Activated CD4-positive, CD25-positive, alpha-beta regulatory T cell (primary cell): ENCODE results near the gene TADA3.

Experiments
- DNase-seq, 4 experiments: peaks; one replicate each; lab custom pipeline; 2025; lab: John Stamatoyannopoulos, UW

TADA3 gene, protein sequence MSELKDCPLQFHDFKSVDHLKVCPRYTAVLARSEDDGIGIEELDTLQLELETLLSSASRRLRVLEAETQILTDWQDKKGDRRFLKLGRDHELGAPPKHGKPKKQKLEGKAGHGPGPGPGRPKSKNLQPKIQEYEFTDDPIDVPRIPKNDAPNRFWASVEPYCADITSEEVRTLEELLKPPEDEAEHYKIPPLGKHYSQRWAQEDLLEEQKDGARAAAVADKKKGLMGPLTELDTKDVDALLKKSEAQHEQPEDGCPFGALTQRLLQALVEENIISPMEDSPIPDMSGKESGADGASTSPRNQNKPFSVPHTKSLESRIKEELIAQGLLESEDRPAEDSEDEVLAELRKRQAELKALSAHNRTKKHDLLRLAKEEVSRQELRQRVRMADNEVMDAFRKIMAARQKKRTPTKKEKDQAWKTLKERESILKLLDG

DNA sequence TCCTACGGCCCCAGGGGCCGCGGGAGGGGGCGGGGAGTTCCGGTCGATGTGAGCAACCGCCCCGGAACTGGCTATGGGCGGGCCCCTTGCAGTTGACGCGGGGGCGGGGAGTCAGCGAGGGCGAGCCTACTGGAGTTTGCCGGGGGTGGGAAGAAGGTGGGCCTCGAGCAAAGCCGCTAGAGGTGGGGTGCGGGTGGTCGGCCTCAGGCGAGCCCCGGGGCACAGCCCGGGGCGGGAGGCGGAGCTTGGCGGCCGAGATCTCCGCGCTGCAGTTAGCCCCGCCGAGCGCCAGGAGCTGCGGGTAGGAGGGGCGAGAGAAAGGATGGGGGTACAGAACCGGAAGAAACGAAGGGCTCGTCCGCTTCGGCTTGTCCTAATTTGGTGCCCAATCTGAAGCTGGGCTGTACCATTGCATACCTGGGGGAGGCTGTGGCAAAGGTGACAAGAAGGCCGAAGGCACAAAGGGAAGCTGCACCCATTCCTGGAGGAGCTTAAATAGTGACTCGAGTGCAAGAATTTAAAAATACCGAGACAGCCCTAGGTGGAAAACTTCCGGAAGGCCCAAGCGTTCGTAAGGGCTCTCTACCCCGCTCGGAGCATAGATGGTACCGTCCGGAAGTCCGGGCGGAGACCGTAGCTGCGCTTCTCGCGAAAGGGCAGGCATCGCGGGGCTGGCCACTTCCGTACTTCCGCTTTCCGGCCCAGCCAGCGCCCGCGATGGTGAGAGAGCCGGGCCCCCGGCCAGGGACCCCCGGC, at the start of gene TADA3, which contains the start of gene ARPC4:
TADA3 (minus strand) TSS at position 69 of the 756 bp plus-strand sequence. CDS start 1,007 bp downstream, outside the sequence.
ARPC4 (plus strand) TSS at position 678 of the 756 bp plus-strand sequence; CDS start at position 718, 40 bp downstream.
- DNase-seq: peak; percentile 80 to 89 (median 86)

DNA sequence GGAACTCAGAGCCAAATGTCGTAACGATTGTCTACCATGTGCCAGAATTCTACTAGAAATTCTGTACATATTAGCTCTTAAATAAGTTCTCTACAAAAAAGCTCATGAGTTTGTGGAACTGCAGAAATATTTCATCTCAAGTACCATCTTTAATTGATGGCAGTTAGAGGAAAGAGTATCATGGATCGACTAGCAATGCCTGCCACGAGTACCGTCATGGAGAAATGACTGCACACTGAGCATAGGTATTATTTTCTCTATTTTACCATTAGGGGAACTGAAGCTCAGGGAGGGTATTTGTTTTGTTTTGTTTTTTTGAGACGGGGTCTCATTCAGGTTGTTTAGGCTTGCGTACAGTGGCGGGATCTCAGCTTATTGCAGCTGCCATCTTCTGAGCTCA, 48.7 kb upstream of the TADA3 start:
- no peak for DNase-seq

DNA sequence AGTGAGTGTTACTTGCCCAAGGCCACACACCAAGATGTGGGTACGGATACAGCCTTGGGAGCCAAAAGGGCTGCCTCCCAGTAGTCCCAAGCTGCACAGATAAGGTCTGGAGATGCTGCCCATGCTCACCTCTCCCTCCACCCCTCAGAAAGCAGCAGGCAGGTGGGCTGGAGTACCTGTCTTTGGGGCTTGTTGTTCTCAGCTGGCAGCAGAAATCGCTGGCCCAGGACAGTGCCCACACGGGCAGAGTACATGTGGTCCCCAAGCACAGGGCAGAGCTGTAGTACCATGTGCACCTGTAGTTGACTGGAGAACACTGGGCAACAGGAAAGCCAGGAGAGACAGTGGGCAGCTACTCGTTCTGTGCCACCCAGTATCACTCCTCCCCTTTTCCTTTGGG, 46.6 kb upstream of the TADA3 start:
- no peak for DNase-seq

GRCh38 chr3:9837701-9838582, 45.7 kb upstream of the TADA3 start:
- no peak for DNase-seq

DNA sequence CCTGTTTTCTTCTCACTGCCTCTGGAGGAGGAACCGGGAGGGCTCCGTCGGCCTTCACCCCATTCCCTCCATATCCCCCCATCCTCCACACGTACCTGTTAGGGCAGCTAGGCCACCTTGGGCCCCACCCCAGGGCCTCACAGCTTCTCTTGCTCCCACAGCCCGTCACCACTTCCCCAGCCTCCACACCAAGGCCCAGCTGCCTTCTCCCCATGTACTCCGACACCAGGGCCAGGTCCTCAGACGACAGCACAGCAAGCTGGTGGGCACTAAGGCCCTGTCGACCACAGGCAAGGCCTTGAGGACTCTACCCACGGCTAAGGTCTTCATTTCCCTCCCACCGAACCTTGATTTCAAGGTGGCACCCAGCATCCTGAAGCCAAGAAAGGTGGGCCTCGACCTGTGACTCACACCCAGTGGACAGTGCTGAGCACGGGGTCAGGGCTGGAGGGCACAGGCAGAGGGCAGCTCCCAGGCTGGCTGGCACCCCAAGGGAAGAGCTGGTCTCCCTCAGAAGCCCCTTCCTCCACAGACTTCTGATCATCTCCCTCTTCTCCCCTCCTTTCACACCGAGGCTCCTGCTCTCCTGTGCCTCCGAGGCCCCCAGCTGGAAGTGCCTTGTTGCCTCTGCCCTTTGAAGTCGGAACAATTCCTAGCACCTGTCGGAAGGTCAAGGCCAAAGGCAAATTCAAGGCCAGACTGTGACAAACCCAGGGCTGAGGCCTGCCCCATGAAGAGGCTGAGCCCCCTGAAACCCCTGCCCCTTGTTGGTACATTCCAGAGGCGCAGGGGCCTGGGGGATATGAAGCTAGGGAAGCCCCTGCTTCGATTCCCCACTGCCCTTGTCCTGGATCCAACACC, 42.5 kb upstream of the TADA3 start:
- DNase-seq: no peak

- no peak for DNase-seq
These were observed 40.8 kb upstream of the TADA3 start for GRCh38 chr3:9833078-9833477.

DNA sequence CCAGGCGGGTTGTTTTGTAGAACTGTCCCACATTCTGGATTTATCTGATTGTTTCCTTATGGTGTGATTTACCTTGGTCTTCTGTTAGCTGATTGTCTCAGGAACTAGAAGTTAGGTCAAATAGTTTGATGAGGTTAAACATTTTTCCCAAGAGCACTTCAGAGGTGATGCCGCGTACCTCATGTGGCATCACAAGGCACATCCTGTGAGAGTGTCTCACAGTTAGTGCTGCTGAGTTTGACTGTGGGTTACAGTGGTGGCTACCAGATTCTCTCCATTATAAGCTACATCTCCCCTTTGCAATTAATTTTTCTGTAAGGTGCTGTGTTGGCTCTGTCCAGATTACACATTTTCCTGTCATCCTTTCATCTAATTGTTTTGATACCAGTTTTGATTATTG, 39.0 kb upstream of the TADA3 start:
- DNase-seq: no peak

DNA sequence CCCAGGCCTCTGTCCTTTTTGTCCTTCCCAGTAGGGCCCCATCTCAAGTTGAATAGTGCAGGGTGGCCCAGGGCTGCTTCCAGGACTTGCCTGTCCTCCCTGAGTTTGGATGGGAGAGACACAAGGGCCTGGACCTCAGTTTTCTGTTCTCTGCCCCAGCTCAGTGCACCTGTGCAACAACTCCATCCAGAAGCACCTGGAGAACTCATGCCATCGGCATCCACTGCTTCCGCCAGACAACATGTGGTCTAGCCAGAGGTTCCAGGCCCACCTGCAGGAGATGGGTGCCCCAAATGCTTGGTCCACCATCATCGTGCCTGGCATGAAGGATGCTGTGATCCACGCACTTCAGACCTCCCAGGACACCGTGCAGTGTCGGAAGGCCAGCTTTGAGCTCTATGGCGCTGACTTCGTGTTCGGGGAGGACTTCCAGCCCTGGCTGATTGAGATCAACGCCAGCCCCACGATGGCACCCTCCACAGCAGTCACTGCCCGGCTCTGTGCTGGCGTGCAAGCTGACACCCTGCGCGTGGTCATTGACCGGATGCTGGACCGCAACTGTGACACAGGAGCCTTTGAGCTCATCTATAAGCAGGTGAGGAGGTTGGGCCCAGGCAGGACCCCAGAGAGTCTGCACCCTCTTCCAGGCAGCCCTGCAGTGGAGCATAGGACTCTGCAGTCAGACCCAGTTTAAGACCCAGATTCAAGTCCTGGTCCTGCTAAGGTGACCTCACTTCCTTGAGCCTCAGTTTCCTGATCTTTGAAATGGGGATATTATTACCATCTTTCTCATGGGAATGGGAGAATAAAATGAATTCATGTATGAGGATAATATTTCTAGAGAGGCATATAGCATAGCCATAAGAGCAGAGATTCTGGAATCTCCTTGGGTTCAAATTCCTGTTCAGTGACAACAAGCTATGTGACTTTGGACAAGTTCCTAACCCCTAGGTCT, 36.8 kb upstream of the TADA3 start:
- DNase-seq: no peak

DNA sequence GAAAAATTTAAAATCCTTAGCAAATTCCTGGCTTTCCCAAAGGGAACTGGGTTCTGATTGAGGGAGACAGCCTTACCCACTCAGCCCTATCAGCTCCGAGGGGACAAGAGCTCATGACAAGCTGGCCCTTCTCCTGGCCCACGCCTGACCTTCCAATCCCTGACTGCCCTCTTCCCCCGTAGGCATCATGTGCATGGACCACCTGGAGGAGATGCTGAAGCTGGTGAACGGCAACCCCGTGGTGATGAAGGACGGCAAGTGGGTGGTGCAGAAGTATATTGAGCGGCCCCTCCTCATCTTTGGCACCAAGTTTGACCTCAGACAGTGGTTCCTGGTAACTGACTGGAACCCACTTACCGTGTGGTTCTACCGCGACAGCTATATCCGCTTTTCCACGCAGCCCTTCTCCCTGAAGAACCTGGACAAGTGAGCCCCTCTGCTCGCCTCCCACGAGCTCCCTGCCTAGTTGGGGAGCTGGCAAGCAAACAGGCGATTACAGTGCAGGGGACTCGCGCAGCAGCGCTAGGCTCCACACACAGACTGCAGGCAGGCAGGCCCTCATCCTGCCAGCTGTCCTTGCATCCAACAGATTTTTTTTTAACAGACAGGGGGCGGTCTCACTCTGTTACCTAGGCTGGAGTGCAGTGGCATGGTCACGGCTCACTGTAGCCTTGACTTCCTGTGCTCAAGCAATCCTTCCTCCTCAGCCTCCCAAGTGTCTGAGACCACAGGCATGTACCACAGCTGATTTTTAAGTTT, 34.7 kb upstream of the TADA3 start:
- no peak for DNase-seq

DNA sequence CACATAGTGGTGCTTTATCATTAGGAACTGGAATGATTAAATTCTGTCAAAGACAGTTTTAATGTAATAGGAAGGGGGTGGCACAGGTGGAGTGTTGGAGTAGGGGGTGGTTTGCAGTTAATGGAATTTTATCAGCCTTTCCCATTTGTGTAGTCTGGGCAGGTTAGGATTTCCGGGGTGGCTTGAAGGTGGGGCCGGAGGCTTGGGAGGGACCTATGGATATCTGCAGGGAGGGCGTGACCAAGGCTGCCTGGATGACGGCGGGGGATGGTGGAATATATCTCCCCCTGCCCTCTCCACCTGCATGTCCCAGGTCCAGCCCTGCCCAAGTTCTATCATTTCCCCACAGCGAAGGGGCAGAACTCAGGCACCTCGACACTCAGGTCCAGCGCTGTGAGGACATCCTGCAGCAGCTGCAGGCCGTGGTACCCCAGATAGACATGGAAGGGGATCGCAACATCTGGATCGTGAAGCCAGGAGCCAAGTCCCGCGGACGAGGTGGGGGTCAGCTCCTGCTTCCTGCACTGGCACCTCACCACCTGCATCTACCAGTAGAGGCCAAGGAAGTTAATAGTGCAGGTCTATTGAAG, 33.3 kb upstream of the TADA3 start:
- no peak for DNase-seq

- DNase-seq: no peak
These were observed 28.7 kb upstream of the TADA3 start for GRCh38 chr3:9820946-9821345.

- DNase-seq: no peak
These were observed 28.3 kb upstream of the TADA3 start for GRCh38 chr3:9820543-9820942.

DNA sequence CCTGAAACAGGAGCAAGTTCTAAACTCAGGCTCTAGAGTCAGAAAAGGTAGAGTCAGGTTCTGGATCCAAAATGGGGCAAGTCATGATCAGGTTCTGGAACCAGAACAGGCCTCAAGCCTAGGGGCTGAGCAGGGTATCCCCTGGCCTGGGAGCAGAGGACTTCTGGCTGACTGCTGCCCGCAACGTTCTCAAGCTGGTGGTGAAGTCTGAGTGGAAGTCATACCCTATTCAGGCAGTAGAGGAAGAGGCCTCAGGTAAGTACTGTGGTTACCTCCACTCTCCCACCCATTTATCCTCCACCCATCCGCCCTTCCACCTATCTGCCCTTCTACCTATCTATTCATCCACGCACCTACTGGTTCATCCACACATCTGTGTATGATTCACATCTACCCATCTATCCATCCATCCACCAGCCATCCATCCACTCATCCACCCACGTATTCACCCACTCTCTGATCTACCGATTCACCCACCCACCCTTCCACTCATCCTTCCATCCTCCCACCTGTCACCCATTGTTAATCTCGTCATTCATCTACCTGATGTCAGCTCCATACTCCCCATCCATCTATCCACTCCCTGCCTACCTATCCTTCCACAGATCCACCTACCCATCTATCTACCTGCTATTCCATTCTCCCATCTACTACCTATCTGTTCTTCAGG, 26.5 kb upstream of the TADA3 start:
- DNase-seq: no peak

DNA sequence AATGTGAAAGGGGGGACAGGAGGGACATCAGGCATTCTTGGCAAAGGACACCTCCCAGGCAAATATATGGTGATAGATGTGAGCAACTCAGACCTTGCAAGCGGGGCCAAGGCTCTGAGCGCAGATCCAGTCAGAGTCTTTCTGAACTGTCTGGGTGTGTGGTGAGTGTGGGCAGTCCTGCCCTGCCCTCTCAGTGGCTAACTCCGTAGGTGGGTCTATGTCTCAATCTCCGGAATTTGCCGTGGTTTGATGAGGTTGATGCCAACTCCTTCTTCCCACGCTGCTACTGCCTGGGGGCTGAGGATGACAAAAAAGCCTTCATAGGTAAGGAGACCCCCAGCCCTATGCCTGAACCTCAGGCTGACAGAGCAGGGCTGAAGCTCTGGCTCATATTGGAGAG, 25.2 kb upstream of the TADA3 start:
- no peak for DNase-seq

GRCh38 chr3:9815986-9816385, 23.7 kb upstream of the TADA3 start:
- no peak for DNase-seq

DNA sequence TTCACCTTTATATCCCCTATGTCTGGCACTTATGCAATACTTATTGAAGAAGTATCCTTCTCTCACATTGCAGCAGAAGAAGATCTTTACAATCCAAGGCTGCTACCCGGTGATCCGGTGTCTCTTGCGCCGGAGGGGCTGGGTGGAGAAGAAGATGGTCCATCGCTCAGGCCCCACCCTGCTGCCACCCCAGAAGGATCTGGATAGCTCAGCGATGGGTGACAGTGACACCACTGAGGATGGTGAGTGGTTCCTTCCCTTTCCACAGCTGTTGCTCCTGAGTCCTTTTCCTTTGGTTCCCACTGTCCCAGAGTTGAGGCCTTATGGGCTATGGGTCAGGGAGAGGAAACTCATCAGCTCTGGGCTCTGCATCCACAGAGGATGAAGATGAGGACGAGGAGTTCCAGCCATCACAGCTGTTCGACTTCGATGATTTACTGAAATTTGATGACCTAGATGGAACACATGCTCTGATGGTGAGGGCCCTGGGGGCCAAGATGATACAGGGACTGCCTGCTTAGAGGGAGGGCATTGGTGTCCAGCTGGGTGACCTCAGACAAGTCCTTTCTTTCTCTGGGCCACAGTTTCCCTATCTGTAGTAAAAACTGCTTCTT, 20.7 kb upstream of the TADA3 start:
- no peak for DNase-seq

DNA sequence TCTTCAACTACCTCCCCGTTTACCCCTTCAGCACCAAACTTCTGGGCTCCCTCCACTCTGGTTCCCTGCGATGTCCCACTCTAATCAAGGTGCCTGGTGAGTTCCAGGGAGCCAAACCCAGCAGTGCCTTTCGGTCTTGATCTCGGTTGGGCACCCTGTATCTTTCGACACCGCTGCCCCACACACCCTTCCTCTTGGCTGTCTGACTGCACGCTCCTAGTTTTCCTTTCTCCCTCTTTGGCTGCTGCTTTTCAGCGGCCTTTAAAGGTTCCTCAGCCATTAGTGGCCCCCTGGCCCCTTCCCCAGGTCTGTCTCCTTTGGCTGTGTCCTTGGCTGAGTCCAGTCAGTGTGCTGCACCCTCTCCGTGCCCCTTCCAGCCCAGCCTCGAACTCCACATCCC, 18.6 kb upstream of the TADA3 start:
- DNase-seq: no peak

DNA sequence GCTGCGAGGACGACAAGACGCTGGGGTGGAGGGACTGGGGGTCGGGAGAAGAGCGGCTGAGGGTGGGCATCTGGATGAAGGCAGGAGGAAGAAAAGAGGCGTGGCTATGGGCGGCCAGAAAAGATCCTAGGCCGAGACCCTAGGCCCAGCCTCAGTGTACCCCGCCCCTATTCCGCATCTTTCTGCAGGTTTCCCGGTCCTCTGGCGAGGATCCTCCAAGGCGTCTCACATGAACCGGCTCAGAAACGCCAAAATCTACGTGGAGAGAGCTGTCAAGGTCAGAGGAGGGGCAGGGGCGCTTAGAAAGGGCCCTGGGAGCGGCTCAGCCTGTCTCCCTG, 18.1 kb upstream of the TADA3 start:
- DNase-seq: no peak
